Measurements from ENCODE around the gene NSD2.
"Not testable (repeated sequence)": the region's sequence is repeated elsewhere in the genome, so short reads cannot be mapped to it uniquely, and the experiment has no call there.

NSD2 gene

GRCh38 chr4:1988327-1988724, 117.1 kb downstream of the NSD2 start:
- DNase-seq, result no peak

GRCh38 chr4:1989533-1990347, 118.5 kb downstream of the NSD2 start:
- DNase-seq, result no peak

- DNase-seq, result no peak
Measured at GRCh38 chr4:1990348-1990645, 119.1 kb downstream of the NSD2 start.

GRCh38 chr4:1990676-1991075, 119.5 kb downstream of the NSD2 start:
- DNase-seq, result no peak

- no peak for DNase-seq
Measured at GRCh38 chr4:1991087-1991486, 119.9 kb downstream of the NSD2 start.

- no peak for DNase-seq
Measured at GRCh38 chr4:1991596-1992434, 120.6 kb downstream of the NSD2 start.

- DNase-seq, result no peak
Measured at GRCh38 chr4:1992468-1993168, 121.4 kb downstream of the NSD2 start.

GRCh38 chr4:1993169-1993516, 122.0 kb downstream of the NSD2 start:
- DNase-seq, result no peak

GRCh38 chr4:1993718-1994516, 122.7 kb downstream of the NSD2 start:
- DNase-seq, result not testable (repeated sequence)

GRCh38 chr4:1994938-1995337, 123.7 kb downstream of the NSD2 start:
- no peak for DNase-seq

- no peak for DNase-seq
Measured at GRCh38 chr4:1996866-1997611, 125.8 kb downstream of the NSD2 start.

GRCh38 chr4:1997712-1998111, 126.5 kb downstream of the NSD2 start:
- DNase-seq, result no peak

- no peak for DNase-seq
Measured at GRCh38 chr4:1998296-1998695, 127.1 kb downstream of the NSD2 start.

- DNase-seq, result not testable (repeated sequence)
Measured at GRCh38 chr4:1999308-1999707, 128.1 kb downstream of the NSD2 start.

GRCh38 chr4:2003361-2003760, 132.2 kb downstream of the NSD2 start:
- not testable (repeated sequence) for DNase-seq

GRCh38 chr4:2006367-2006766, 135.2 kb downstream of the NSD2 start:
- DNase-seq, result no peak

GRCh38 chr4:2006956-2007653, 135.9 kb downstream of the NSD2 start:
- DNase-seq, result no peak

- no peak for DNase-seq
Measured at GRCh38 chr4:2007804-2008670, 136.8 kb downstream of the NSD2 start.

- no peak for DNase-seq
Measured at GRCh38 chr4:2008671-2008920, 137.4 kb downstream of the NSD2 start.

GRCh38 chr4:2008921-2009650, 137.9 kb downstream of the NSD2 start, which contains the start of gene NELFA:
NELFA (minus strand) TSS chr4:2008974; CDS start chr4:2008959, 15 bp downstream.
- peak; percentile 90 for DNase-seq

All from NCI-H2029 (cell line).